ENCODE data around the gene NT5C2. TPM values are rescaled to one million over a fixed set of nuclear protein-coding genes. Genes with fewer than 3 reads are reported as not detected.

Gene NT5C2
- total RNA-seq: 100 to 1,000 TPM in 2 of 3 donors, 10 to 100 TPM in 1; 84.9 to 105 (median 105) TPM
- long read RNA-seq, donor 1, partial matches to known transcripts: 5 of 35 reads
- long read RNA-seq, donor 1, other reads (novel, unspliced or antisense): 26 of 35 reads
- long read RNA-seq, donor 2, partial matches to known transcripts: 6 of 18 reads
- long read RNA-seq, donor 2, other reads (novel, unspliced or antisense): 10 of 18 reads

DNA sequence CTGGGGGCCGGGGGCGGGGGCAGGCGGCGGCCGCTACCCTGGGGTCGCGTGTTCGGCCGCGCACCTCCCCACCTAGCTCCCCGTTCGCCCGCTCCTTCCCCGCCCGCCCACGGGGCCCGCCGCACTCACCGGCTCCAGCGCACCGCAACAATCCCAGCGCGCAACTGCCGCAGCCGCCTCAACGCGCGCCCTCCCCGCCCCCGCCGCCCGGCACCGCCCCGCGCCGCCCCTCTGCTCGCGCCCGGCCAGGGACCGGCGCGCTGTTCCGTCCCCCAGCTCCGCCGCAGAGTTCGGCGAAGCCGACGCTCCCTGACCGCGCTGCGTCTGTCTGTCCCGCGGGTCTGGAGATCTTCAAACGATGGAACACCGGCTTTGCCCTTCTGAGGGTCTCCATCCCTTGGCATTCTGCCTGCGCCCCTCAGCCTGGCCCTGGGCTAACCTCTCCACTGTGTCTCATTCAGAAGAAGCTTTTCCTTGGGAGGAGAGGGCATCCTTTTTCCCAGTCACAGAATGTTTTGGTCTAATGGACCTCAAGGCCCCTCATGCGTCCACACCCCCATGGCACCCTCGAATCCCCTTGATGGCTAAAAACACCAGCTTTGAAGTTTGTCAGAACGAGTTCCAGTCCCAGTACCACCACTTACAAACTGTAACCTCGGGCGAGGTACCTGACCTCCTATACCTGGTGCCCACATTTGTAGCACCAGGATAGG is at the start of gene NT5C2:
NT5C2 (minus strand) TSS at position 166 of the 713 bp plus-strand sequence. CDS start 18,314 bp downstream, outside the sequence.
- H3K4me3 ChIP-seq: peak within 1 kb of the TSS; percentile 89
- peak; percentile 85 to 90 (median 86) for DNase-seq
- TF ChIP-seq, protein P1, sequence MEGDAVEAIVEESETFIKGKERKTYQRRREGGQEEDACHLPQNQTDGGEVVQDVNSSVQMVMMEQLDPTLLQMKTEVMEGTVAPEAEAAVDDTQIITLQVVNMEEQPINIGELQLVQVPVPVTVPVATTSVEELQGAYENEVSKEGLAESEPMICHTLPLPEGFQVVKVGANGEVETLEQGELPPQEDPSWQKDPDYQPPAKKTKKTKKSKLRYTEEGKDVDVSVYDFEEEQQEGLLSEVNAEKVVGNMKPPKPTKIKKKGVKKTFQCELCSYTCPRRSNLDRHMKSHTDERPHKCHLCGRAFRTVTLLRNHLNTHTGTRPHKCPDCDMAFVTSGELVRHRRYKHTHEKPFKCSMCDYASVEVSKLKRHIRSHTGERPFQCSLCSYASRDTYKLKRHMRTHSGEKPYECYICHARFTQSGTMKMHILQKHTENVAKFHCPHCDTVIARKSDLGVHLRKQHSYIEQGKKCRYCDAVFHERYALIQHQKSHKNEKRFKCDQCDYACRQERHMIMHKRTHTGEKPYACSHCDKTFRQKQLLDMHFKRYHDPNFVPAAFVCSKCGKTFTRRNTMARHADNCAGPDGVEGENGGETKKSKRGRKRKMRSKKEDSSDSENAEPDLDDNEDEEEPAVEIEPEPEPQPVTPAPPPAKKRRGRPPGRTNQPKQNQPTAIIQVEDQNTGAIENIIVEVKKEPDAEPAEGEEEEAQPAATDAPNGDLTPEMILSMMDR (IDR thresholded peaks at IDR 0.05): no peak
- no peaks in the 10 kb centered on the region for H3K36me3 ChIP-seq (ENCODE audit: low read depth)
- ATAC-seq: peak; percentile 97
- no peaks in the 10 kb centered on the region for H3K9me3 ChIP-seq
- H3K4me1 ChIP-seq (ENCODE audit: low read depth): peaks cover 20% of the 10 kb centered on the region
- intact Hi-C loops (cut with DNase I, micrococcal nuclease): no loop called here

DNA sequence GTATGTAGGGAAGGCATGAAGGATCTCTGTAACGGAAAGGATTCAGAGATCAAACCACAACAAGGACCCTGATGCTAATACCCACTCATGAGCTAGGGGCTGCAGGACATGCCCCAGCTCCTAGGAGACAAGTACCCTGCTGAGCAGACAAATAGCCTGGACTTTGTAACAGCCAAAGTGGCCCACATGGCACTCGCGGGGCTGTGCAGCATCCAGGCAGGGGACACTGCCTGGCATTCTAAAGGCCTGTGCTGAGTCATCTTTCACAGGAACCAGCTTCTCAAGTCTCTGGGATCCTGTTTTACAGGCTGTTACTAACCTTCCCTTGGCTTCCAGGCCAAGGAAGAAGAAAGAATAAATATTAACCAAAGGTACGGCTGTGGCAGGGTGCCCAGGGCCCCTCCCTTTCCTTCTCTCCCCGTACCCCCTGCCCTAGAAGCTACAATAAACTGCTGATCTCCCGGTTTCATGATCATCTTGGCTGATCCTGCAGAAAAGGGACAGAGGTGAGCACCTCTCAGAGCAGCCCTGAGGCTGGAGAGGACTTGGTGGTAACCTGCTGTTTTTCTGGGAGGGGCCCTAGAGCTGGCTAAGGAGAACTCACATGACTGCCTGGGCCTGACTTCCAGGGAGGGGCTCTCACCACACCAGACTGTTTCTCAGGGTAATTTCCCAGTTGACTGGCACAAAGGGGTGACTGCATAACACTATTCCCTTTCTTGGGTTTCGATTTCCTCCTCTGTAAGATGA is 48.4 kb upstream of the NT5C2 start:
- intact Hi-C loops (cut with DNase I, micrococcal nuclease): loop anchor here (5.0 to 10.0 kb wide), 2 partner anchors 317 to 324 kb away; partner anchors contain the start of gene CNNM2 (in 1 of the 2)
- ATAC-seq: peak; percentile 86

GRCh38 chr10:103238506-103239252 is 45.6 kb upstream of the NT5C2 start:
- Histone ChIP-seq H3K4me1 (ENCODE audit: low read depth) (peaks cover 27% of the 10 kb centered on the region), H3K36me3 (ENCODE audit: low read depth) (no peaks in the 10 kb centered on the region), H3K4me3 (no peak overlapping the region), H3K9me3 (no peaks in the 10 kb centered on the region)
- intact Hi-C loops (cut with DNase I, micrococcal nuclease): no loop called here
- ATAC-seq (peak; percentile 69), DNase-seq (peak; percentile 65 to 87 (median 69))
- TF ChIP-seq, protein P1 (IDR thresholded peaks at IDR 0.05): no peak

More for the DNA sequence above, 48.4 kb upstream of the NT5C2 start:
- TF ChIP-seq, protein P1 (IDR thresholded peaks at IDR 0.05): no peak
- peak; percentile 83 to 95 (median 89) for DNase-seq
- Histone ChIP-seq H3K4me1 (ENCODE audit: low read depth) (peaks cover 27% of the 10 kb centered on the region), H3K4me3 (no peak overlapping the region), H3K9me3 (no peaks in the 10 kb centered on the region), H3K36me3 (ENCODE audit: low read depth) (no peaks in the 10 kb centered on the region)

DNA sequence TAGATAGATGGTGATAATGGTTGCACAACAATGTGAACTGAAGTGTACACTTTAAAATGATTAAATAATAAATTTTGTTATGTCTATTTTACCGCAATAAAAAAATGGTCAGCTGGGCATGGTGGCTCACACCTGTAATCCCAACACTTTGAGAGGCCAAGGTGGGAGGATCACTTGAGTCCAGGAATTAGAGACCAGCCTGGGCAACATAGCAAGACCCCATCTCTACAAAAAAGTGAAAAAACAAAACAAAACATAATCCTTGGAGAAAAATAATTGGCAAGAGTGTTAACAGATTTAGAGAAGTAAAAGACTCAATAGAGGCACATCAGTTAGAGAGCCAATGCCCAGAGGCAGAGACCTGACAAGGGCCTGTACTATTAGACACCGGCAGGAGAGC is 42.7 kb upstream of the NT5C2 start:
- no peaks in the 10 kb centered on the region for H3K36me3 ChIP-seq (ENCODE audit: low read depth)
- H3K4me1 ChIP-seq (ENCODE audit: low read depth): peaks cover 11% of the 10 kb centered on the region
- TF ChIP-seq, protein P1 (IDR thresholded peaks at IDR 0.05): no peak
- H3K4me3 ChIP-seq: no peak overlapping the region
- no peaks in the 10 kb centered on the region for H3K9me3 ChIP-seq
- ATAC-seq (no peak), DNase-seq (no peak)
- intact Hi-C loops (cut with DNase I, micrococcal nuclease): no loop called here

All from mucosa of descending colon (tissue), 3 donors.